K562 (cell line): ENCODE data around the gene ING4. TPM values are rescaled to one million over a fixed set of nuclear protein-coding genes. Genes with fewer than 3 reads are reported as not detected.

Source experiments
- FOXP1 ChIP-seq: sonication (generic); formaldehyde crosslinking; IDR thresholded peaks from 2 replicates; pipeline ENCODE4 v1.8.0; 2022; ENCODE audit warnings: mild to moderate bottlenecking, missing genetic modification reagents
- SPI1 ChIP-seq: IDR thresholded peaks from 2 replicates; pipeline ENCODE4 v1.6.1; 2011; ENCODE audit warnings: low read depth, low read length, control low read depth, borderline replicate concordance
- THRB ChIP-seq: fragments of 450-650 bp; formaldehyde crosslinking; conservative IDR thresholded peaks from 2 replicates; pipeline ENCODE4 v1.4.0; 2022; ENCODE audit warnings: mild to moderate bottlenecking, missing genetic modification characterization
- TSHZ1 ChIP-seq: fragments of 250-450 bp; sonication (Bioruptor Pico); IDR thresholded peaks from 2 replicates; pipeline ENCODE4 v1.4.0; 2020; ENCODE audit warnings: mild to moderate bottlenecking, moderate library complexity
- XRCC5 ChIP-seq: fragments of 200-400 bp; formaldehyde crosslinking; IDR thresholded peaks from 2 replicates; pipeline ENCODE4 v1.6.1; 2017; ENCODE audit warnings: low read depth, mild to moderate bottlenecking, low read length
- ZNF239 ChIP-seq: fragments of 250-450 bp; sonication (Bioruptor Pico); IDR thresholded peaks from 2 replicates; pipeline ENCODE4 v1.4.0; 2020; ENCODE audit warnings: mild to moderate bottlenecking
- polyA plus RNA-seq, 8 experiments: library from polyadenylated mRNA; depleted of rRNA in 4 of 8; stranded (reverse) in 5 of 8; unstranded in 3 of 8; fragments of >200 nt; fragmentation: Nextera tagmentation in 2 of 8; fragmentation: Illumina TruSeq in 1 of 8; extraction: Ambion mirVana in 2 of 8; extraction: Trizol in 1 of 8; gene quantifications; 2 replicates each; pipeline versions ENCODE4 v1.2.1 to v1.2.3, GENCODE V29; 2011 to 2014; ENCODE audit warnings: inconsistent platforms in 1 of 8, missing spikeins in 1 of 8
- total RNA-seq, 7 experiments: library from RNA; depleted of rRNA in 6 of 7; stranded (reverse); fragments of >200 nt in 6 of 7; fragmentation: Illumina TruSeq in 2 of 7; extraction: Trizol in 2 of 7; gene quantifications; 2 replicates each; pipeline versions ENCODE4 v1.2.1 to v1.2.3, GENCODE V29; 2011 to 2021; ENCODE audit warnings: low replicate concordance in 1 of 7
- TF ChIP-seq, protein P1 (sequence below), 2 experiments: fragments of 450-650 bp in 1 of 2; sonication (generic) in 1 of 2; formaldehyde crosslinking in 1 of 2; IDR thresholded peaks; 2 replicates each; pipeline versions ENCODE4 v1.7.1 to v1.9.0; 2016 to 2022; ENCODE audit warnings: inconsistent platforms in 1 of 2, mild to moderate bottlenecking in 1 of 2, missing genetic modification reagents in 1 of 2

ING4 gene
- total and polyA plus RNA-seq, 9 of the 15 experiments (the other 6 are each of a cell fraction or from before 2014, with no cell fraction given), result 6.6 to 30.2 (median 15.7) TPM

GRCh38 chr12:6644257-6644596 lies 18.7 kb downstream of the ING4 start (continued):
- TF ChIP-seq, protein P1, sequence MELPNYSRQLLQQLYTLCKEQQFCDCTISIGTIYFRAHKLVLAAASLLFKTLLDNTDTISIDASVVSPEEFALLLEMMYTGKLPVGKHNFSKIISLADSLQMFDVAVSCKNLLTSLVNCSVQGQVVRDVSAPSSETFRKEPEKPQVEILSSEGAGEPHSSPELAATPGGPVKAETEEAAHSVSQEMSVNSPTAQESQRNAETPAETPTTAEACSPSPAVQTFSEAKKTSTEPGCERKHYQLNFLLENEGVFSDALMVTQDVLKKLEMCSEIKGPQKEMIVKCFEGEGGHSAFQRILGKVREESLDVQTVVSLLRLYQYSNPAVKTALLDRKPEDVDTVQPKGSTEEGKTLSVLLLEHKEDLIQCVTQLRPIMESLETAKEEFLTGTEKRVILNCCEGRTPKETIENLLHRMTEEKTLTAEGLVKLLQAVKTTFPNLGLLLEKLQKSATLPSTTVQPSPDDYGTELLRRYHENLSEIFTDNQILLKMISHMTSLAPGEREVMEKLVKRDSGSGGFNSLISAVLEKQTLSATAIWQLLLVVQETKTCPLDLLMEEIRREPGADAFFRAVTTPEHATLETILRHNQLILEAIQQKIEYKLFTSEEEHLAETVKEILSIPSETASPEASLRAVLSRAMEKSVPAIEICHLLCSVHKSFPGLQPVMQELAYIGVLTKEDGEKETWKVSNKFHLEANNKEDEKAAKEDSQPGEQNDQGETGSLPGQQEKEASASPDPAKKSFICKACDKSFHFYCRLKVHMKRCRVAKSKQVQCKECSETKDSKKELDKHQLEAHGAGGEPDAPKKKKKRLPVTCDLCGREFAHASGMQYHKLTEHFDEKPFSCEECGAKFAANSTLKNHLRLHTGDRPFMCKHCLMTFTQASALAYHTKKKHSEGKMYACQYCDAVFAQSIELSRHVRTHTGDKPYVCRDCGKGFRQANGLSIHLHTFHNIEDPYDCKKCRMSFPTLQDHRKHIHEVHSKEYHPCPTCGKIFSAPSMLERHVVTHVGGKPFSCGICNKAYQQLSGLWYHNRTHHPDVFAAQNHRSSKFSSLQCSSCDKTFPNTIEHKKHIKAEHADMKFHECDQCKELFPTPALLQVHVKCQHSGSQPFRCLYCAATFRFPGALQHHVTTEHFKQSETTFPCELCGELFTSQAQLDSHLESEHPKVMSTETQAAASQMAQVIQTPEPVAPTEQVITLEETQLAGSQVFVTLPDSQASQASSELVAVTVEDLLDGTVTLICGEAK (IDR thresholded peaks at IDR 0.05), result peak; percentile 41; the same call in 1 of the 2 replicates
- TF ChIP-seq, protein P1 (CRISPR knock-in tag; IDR thresholded peaks at IDR 0.05), result no peak
- TF ChIP-seq XRCC5, result no peak
- no peak for TF ChIP-seq THRB (CRISPR knock-in tag)
- no peak for TF ChIP-seq FOXP1 (CRISPR knock-in tag)
- TF ChIP-seq TSHZ1 (CRISPR knock-in tag), result no peak
- no peak for TF ChIP-seq ZNF239
- peak; percentile 71; the same call in 1 of the 2 replicates for TF ChIP-seq SPI1
